Measurements from ENCODE around the gene WWTR1.

WWTR1 gene

GRCh38 chr3:149514471-149514870, 143.4 kb downstream of the WWTR1 start:
- DNase-seq, result no peak
- Histone ChIP-seq H3K36me3 (no peaks in the 10 kb centered on the region), H3K9me3 (no peaks in the 10 kb centered on the region), H3K27me3 (no peaks in the 10 kb centered on the region; the same call in none of the 2 replicates), H3K4me3 (ENCODE audit: low read depth, low read length) (no peak overlapping the region), H3K4me1 (peaks cover 6% of the 10 kb centered on the region)
- TF ChIP-seq CTCF (IDR thresholded peaks at IDR 0.05; ENCODE audit: low read depth, low read length), result no peak

GRCh38 chr3:149512073-149512782, 145.6 kb downstream of the WWTR1 start:
- H3K4me1 ChIP-seq, result peaks cover 6% of the 10 kb centered on the region
- H3K9me3 ChIP-seq, result no peaks in the 10 kb centered on the region
- peak; percentile 76 for DNase-seq
- H3K4me3 ChIP-seq (ENCODE audit: low read depth, low read length), result peak overlapping the region; percentile 32
- no peaks in the 10 kb centered on the region; the same call in 1 of the 2 replicates for H3K27me3 ChIP-seq
- no peaks in the 10 kb centered on the region for H3K36me3 ChIP-seq
- TF ChIP-seq CTCF (IDR thresholded peaks at IDR 0.05; ENCODE audit: low read depth, low read length), result peak; percentile 93

GRCh38 chr3:149511040-149511626, 146.7 kb downstream of the WWTR1 start:
- Histone ChIP-seq H3K4me3 (ENCODE audit: low read depth, low read length) (no peak overlapping the region), H3K4me1 (peaks cover 6% of the 10 kb centered on the region), H3K27me3 (no peaks in the 10 kb centered on the region; the same call in 1 of the 2 replicates), H3K9me3 (no peaks in the 10 kb centered on the region), H3K36me3 (no peaks in the 10 kb centered on the region)
- TF ChIP-seq CTCF (IDR thresholded peaks at IDR 0.05; ENCODE audit: low read depth, low read length), result no peak
- DNase-seq, result no peak

GRCh38 chr3:149510480-149510879, 147.3 kb downstream of the WWTR1 start:
- no peak for DNase-seq
- no peaks in the 10 kb centered on the region for H3K36me3 ChIP-seq
- no peaks in the 10 kb centered on the region; the same call in 1 of the 2 replicates for H3K27me3 ChIP-seq
- H3K4me1 ChIP-seq, result peaks cover 6% of the 10 kb centered on the region
- H3K9me3 ChIP-seq, result no peaks in the 10 kb centered on the region
- TF ChIP-seq CTCF (IDR thresholded peaks at IDR 0.05; ENCODE audit: low read depth, low read length), result no peak
- H3K4me3 ChIP-seq (ENCODE audit: low read depth, low read length), result no peak overlapping the region

- H3K9me3 ChIP-seq, result no peaks in the 10 kb centered on the region
- H3K27me3 ChIP-seq, result no peaks in the 10 kb centered on the region; the same call in 1 of the 2 replicates
- no peaks in the 10 kb centered on the region for H3K36me3 ChIP-seq
- no peak for DNase-seq
- peaks cover 6% of the 10 kb centered on the region for H3K4me1 ChIP-seq
- H3K4me3 ChIP-seq (ENCODE audit: low read depth, low read length), result no peak overlapping the region
- TF ChIP-seq CTCF (IDR thresholded peaks at IDR 0.05; ENCODE audit: low read depth, low read length), result no peak
These were observed 148.3 kb downstream of the WWTR1 start for GRCh38 chr3:149509526-149509925.
